ENCODE results near the gene HNRNPLL.

HNRNPLL gene

DNA sequence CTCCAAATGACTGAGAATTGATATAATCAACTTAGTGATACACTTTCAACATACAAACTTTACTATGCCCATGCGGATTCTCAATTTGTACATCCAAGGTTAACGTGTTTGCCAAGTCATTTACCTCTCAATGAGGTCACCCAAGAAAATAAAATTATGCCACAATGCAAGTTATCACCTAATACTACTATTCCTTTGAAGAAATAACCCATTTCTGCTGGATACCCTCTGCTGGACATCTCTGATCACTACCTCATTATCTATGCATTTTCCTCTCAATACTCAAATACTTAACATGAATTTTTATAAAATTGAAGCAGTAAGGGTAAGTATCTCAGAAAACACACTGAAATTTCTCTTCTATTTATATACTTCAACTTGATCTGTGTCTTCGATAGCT lies 12.7 kb downstream of the HNRNPLL start:
- DNase-seq: no peak

DNA sequence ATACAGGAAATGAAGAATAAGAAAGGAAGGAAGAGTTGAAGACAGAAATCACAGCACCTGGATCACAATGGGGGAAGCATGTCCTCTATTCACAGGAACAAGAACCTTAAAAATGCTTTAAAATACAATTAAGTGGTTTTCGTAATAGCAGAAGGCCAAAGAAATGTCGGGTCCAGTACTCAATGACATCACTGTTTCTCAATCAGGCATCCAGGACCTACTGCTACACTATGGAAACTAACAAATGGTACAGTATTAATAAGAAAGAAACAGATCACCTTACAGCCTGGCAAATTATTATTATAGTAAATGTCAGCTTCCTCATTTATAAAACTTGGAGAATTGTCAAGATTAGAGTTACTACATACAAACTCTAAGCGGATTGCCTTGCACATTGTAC lies 15.8 kb downstream of the HNRNPLL start:
- no peak for DNase-seq

DNA sequence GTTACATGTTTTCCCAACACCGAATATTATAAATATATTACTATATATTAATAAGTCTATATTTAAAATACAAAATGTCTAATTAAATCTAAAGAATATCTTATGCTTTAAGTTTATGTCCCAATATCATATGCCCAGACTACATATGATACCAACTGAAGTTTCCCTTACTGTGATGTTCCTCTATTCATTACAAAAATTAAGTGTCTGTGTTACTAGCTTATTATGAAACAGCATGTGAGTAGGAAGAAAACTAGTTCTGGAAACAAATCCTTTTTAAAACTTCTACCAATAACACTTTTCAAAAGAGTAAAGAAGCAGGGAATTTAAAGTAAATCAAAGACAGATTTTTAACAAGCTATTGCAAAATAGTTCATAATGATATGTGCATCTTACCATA lies 17.8 kb downstream of the HNRNPLL start:
- DNase-seq: no peak

DNA sequence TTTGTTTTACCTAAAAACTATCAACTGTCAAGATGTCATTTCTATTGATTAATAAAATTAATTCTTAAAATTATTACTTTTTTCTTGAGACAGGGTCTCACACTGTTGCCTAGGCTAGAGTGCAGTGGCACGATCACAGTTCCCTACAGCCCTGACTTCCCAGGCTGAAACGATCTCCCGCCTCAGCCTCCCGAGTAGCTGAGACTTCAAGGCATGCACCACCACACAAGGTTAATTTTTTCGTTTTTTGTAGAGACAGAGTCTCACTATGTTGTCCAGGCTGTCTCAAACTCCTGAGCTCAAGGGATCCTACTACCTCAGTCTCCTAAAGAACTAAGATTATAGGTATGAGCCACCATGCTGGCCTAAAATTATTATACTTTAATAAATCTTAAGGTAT lies 18.7 kb downstream of the HNRNPLL start:
- DNase-seq: no peak

DNA sequence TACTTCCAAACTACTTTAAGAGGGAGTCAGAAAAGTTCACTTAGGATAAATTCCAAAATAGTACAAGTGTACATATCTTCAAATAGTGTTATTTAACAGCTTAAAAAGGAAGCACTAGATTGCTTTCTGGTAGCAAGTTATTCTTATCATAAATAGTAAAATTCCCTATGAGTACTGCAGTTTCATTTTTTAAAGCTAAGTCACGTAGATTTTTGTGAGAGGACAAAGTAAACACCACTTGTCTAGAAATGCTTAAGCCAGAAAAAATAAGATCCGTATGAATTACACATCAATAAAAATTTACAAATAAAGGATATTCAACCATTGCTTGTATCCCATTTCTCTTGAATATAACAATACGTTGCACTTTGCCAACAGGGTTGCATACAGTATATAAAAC lies 19.2 kb downstream of the HNRNPLL start:
- DNase-seq: no peak

DNA sequence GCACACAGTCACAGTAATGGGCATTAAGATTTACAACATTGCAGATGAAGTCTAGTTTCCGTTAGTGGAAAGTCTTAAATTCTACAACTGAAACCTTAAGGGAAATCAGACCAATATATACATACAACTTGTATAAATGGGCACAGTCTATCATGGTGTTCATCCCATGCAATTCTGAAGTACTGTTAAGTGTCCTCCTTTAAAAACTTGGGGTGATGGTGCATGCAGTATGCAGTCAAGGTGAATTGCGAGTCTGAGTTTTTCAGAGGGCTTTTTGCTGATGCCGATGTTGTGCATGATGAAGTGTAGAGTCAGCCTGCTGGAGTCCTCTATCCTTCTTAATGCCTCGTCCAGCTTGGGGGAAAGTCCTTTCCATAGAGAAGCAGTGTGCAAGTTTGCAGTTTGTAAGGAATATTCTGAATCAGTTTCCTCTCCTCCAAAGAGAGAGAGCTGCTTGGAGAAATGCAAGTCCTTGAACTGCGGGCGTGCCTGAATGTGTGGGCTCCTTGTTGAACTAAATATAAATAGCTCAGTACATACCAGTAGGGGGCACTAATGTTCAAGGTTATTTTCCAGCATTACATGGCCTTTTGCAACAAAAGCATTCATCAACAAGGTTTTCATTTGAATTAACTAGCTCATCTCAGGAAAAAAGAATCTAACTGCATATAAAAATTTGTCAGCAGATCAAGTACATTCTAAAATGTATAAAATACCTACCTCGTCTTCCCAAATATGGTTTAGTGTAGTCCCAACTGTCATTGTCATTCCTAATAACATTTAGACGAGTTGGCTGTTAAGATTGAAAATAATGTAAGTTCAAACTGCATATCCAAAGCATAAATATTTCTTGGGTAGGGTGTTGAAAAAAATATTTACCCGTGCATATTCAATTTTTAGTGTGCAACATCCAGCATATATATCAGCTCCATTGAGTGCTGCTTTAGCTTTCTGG lies 21.3 kb downstream of the HNRNPLL start:
- DNase-seq: peak; percentile 23

DNA sequence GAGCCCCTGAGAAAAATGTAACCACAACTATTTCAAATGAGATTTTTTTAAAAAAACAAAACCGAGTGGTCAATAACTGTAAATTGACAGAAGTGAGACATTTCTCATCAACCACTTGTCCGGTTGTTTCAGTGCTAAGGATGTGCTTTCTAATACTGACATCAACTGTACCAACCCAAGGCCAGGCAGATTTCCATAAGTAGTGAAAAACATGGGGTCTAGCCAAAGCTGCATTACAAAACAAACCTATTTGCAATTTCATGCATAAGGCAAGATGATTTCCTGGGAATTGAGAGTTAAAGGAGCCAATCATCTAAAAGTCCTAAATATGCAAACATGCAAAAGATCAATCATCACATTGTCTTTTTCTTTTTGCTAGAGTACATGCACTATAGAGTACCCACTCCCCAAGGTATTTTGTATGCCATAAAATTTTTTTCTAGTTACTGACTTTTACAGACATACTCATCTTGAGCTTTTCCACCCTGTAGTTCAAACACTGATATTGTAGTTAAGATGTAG lies 22.6 kb downstream of the HNRNPLL start:
- DNase-seq: no peak

DNA sequence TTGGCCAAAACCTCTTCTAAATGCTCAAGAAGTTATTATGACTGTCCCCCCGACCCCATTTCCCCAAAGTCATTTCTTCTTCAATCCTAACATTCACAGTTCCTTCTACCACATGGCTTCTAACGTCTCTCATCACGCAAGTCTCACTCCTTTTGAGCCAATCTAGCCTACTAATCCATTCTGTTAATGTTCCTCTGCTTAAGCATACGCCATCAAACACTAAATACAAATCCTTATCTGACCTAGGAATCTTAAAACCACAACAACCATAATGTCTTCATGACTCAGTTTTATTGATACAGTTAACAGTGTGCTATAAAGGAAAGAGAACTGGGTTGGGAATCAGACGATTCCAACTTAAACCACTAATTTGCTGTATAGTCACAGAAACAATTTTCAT lies 23.9 kb downstream of the HNRNPLL start:
- no peak for DNase-seq

DNA sequence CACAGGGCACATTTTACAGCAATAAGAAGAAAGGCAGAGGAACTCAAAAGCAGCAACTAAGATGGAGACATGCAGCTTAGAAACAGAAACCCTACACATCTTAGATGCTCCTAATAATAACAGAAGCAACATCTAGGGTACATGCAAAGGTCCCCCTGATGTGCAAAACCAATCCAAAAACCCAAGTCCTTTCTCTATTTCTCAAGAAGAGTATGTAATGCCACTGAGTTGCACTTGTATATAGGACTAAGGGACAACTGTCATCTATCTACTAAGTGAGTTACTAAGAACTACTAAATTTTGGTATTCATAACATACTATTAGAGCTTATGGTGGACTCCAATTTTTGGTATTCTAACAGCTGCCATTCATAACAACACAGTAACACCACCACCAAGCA lies 28.4 kb downstream of the HNRNPLL start:
- DNase-seq: no peak

DNA sequence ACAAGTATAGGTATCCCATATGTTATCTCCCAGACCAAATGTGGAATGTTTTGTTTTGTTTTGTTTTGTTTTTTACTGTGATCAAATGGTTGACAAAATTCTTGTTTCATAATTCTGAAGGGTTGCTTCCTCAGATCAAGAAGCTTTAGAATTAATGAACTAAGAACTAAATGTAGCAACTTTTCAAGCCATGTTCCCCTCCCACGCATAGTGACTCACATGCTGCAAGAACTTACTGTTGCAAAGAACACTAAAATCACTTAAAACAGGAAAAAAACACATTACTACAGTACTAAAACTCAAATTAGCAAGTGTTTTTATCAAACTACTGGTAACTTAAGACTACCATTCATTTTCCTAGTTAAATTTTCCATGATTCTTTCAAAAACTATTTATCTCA lies 30.6 kb downstream of the HNRNPLL start:
- no peak for DNase-seq

DNA sequence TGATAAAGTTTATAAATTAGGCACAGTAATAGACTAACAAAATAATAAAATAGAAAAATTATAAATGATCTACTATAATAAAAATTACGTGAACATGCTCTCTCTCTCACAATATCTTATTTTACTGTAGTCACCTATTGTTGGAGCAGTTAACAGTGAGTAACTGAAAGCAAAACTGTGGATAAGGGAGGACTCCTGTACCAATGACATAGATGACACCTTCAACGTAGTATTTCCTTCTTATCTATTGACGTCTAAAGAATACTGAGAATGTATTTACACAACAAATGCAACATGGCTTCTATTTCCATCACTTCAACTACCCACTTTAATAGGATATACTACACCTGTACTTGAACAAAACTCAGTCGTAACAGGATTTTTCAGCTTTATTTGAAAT lies 31.5 kb downstream of the HNRNPLL start:
- DNase-seq: no peak

DNA sequence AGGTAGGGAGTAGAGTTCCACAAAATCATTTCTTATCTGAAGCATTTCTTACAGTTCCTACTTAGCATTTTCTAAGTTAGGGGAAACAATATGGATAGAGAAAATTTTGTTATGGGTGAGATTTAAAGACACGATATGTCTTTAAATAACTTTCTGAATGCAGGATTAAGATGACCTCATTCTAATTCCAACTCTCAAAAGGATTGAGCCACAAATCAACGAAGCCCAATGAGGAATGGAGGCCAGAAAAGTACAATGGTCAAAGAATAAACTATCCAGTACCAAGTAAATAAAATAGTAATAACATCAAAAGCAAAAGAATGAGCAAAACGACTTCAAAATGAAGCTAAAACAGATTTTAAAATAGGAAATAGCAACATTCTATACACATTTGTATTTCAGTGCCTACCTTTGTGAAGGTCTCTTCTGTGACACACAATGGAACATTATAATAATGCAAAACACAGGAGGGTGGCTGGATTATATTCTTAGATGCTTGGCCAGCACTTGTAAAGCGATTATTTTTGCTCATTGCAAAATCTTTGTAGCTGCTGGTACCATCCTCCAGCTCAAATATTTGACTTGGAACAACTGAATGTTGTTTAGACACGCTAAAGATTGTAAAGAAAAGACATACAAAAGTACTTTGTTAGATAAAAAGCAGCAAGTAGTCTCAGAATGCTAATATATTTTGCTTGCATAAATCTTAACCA lies 33.8 kb downstream of the HNRNPLL start:
- DNase-seq: no peak

DNA sequence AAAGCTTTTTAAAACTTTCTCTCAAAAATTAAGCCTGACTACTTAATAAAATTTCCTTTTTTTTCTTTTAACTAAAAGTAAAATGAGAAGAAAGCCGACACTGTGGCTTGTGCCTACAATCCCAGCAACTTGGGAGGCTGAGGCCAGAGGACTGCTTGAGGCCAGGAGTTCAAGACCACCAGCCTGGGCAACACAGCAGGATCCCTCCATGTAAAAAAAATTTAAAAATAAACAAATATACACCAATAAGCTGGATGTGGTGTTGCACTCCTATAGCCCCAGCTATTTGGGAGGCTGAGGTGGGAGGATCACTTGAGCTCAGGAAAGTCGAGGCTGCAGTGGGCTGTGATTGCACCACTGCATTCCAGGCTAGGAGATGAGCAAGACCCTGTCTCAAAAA lies 37.4 kb downstream of the HNRNPLL start:
- DNase-seq: no peak

DNA sequence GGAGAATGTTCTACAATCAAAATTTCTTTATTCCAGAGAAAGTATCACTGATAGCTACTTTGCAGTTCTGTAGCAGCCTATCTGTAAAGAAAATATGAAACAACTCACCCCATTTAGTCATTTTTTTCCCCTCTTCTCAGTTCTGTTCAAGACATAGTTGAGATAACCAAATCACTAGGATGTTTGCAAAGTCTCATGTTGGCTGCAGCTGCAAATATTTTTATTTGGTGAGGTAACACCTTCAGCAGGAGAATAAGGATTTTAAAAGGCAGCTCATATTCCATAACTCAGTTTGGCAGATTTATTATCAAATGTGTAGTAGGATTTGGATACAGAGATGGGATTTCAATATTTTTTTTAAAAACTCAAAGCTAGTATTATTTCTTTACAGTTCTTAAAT lies 41.0 kb downstream of the HNRNPLL start:
- DNase-seq: no peak

DNA sequence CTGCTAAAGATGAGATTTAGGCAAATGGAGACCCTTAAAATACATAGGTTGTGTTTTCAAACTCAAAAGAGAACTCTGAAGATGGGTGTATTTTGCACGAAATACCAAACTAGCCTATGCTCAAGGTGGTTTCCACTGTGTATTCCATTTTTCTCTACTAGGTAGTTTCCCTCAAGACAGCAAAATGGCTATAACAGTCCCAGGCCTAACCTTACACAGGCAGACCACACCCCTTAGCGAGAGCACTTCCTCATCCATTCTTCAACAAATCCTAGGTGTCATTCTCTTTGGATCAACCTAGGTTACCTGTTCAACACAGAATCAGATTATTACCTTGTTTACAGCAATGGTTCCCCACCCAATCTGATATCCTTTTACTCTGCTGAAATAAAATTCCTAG lies 42.6 kb downstream of the HNRNPLL start:
- DNase-seq: no peak

DNA sequence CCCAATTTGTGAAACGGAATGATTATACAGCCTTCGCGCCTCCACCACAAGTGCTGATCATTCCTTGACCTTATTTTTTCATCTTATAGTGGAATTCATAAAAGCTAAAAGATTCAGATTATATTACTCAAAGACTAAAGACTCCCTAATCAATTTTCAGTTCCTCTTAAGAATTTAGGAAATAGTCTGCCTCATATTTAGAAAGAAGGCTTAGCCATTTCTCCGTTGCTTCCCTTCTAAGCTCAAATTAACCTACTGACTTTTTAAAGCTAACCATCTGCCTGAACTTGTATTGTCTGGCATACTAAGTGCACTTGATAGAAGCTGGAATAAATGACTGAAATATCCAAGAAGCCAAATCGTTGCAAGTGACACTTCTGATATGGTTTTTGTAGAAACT lies 44.7 kb downstream of the HNRNPLL start:
- no peak for DNase-seq

DNA sequence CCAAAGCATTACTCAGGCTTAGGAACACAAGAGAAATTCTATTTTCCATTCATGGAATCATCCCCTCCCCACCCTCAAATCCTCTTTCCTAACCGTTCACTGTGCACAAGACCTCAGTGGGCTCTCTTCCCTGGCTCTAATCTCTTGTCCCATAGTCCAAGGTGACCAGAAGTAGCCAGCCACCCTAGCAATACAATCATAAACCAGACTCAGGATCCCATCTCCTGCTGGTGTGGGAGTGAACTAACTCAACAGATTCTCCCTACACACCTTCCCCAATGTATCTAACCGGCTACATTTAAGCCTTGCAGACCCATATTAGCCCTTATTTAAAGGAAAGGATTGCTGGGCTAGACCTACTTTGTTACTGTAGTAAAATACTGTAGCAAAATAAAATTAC lies 45.5 kb downstream of the HNRNPLL start:
- DNase-seq: no peak

DNA sequence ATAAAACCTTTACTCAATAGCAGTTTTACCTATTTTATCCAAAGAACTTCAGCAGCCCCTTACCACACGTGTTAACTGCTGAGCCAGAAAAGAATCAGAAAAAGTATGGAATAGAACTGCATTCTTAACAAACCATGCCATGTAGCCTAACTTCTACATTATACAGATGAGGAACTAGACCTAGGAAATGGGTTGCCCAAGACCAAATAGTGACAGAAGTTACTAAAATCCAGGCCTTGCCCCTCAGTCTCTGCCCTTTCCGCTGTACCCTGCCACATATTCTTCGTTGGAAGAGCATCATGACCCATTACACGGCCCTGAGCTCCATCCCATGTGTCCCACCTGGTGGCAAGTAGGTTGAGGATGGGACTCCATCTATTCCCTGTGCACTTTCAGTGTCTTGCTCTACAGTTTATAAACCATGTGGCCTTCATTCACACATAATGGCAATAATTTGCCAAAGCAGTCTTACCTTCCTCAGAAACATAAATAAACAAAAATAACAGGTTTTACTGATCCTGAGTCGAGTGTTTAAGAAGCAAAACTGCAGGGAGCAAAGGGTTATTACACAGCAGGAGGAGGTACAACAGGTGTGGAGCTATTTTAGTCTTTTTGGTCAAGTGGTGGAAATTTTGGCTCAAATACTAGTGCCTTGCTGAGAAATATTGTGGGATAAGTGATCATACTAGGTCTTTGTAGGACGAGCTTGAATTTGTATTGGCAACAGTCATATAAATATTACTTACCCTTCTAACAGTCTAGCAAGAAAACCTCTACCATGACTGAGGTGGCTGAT lies 46.5 kb downstream of the HNRNPLL start:
- DNase-seq: no peak

DNA sequence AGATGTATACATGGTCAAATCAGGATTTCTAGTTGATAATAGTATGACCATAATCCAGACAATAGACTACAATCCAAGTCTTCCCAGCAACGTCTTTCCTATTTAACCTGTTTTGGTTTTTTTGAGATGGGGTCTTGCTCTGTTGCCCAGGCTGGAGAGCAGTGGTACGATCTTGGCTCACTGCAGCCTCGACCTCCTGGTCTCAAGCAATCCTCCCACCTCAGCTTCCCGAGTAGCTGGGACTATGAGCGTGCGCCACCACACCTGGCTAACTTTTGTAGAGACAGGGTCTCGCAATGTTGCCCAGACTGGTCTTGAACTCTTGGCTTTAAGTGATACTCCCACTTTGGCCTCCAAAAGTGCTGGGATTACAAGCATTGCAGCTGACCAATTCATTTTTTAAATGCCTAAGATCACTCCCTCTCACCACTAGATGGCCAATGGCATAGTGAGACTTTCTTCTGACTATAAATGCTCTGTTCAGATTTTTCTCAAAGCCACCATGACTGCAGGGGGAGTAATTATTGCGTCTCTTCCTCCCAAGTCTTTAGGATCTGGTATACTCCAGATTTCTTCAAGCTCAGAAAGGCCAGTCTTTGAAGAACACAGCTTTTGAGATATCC lies 47.6 kb downstream of the HNRNPLL start:
- DNase-seq: no peak

DNA sequence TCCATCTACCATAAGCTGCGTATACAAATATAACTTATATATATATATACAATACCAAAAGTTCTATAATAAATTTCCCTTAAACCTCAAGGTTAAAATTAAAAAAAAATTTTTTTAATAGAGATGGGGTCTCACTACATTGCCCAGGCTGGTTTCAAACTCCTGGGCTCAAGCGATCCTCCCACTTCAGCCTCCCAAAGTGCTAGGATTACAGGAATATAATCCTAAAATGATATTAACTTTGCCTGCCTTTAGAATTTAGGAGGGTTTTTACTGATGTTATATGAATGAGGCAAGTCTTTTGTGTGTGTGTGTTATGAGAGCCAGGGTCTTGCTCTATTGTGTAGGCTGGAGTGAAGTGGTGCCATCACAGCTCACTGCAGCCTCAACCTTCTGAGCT lies 49.2 kb downstream of the HNRNPLL start:
- no peak for DNase-seq

DNA sequence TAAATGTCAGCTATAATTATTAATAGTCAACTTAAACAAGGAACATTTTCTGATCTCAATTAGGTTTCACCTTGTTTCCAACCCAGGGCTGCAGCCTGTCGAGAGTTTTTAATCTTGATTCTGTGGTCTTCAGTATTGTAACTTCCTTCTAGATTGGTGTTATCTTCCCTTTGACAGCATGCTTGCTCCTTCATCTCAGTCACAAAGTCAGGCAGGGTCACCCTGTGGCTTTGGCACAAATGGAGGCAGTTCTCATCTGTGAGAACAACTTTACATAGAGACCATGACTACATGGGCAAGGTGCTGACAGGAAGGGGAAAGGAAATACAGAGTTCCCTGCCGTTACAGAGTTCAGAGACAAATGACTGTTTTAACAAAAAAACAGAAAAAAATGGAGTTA lies 50.5 kb downstream of the HNRNPLL start:
- DNase-seq: no peak

DNA sequence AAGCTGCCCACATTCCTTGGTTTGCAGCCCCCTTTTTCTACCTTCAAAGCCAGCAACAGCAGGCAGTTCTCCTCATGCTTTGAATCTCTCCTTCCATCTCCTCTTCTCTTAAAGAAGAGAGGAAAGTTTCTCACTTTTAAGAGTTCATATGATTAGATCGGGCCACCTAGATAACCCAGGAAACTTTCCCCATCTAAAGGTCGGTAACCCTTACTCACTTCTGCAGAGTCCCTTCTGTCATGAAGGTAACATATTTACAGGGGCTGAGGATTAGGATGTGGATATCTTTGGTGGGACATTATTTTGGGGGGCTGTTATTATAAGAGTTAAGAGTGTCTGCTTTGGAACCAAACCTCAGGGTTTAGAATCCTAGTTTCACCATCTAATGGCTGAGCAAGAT lies 51.0 kb downstream of the HNRNPLL start:
- no peak for DNase-seq

DNA sequence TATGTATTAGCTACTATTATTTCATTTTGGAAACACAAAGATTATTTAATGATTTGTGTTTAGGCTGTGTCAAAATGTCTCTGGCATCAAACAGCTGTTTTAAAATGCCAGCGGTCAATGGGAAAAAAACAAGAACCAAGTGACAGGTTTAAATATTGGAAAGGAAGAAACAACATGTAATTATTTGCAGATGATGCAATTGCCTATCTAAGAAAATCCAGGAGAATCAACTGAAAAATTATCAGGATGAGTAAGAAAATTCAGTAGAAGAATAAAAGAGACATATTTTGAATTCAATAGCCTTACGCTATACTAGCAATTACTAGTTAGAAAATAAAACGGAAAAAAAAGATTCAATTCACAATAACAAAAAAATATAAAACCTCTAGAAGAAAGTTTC lies 51.6 kb downstream of the HNRNPLL start:
- no peak for DNase-seq
